Colon (tissue), 2 donors: ENCODE results near the gene SSC4D.

ENCODE experiments used
- FAIRE-seq: peaks from 2 replicates; lab custom pipeline; 2012; peaks lifted over from hg19 to GRCh38; lab: Jason Lieb, UNC
- donor health status: control.
- donor health status: control.

Gene SSC4D

GRCh38 chr7:76354516-76354915 is 55.0 kb downstream of the SSC4D start:
- no peak for FAIRE-seq

GRCh38 chr7:76353744-76354143 is 55.8 kb downstream of the SSC4D start:
- FAIRE-seq, result no peak

GRCh38 chr7:76352193-76352592 is 57.3 kb downstream of the SSC4D start:
- no peak for FAIRE-seq

- no peak for FAIRE-seq
Measured at GRCh38 chr7:76351372-76351771, 58.1 kb downstream of the SSC4D start.

GRCh38 chr7:76349313-76349885 is 60.1 kb downstream of the SSC4D start:
- no peak for FAIRE-seq

- no peak for FAIRE-seq
Measured at GRCh38 chr7:76347710-76348109, 61.8 kb downstream of the SSC4D start.

DNA sequence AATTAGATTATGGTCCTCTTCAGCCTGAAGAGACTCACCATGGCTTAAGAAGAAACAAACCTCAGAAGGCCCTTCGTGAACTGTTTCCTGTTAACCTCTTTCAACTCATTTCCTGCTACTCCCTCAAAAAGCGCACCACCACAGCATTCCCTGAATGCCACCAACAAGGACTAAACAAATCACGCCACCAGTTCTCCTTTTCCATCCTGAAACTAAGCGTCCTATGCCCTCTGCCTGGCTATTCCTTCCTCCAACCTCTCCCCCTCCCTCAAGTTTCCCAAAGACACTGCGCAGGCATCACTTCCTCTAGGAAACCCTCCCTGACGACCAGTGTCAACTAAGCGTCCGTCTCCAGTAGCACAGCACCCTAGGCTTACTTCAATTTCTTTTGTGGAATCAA is 62.7 kb downstream of the SSC4D start:
- FAIRE-seq, result no peak

DNA sequence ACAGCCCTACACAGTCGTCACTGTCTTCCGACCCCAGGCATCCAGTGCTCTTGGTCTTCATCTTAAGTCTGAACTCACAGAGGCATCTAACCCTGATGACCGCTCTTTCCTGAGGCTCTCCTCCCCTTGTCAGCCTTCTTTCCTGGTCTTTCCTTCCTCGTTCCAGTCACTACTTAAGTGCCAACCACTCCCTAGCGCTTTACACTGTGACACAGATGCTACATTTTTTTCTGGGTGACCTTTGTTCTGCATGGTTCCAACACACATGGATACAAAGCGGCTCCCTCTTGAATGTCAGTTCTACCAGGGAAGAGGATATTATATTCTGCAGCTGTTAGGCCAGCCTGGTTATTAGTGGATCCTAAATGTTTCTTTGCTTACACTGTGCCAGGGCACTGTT is 63.4 kb downstream of the SSC4D start:
- FAIRE-seq, result no peak

- FAIRE-seq, result no peak
Measured at GRCh38 chr7:76343931-76344321, 65.6 kb downstream of the SSC4D start.

GRCh38 chr7:76343294-76343930 is 66.1 kb downstream of the SSC4D start:
- FAIRE-seq, result no peak

- FAIRE-seq, result no peak
Measured at GRCh38 chr7:76342222-76342621, 67.3 kb downstream of the SSC4D start.

DNA sequence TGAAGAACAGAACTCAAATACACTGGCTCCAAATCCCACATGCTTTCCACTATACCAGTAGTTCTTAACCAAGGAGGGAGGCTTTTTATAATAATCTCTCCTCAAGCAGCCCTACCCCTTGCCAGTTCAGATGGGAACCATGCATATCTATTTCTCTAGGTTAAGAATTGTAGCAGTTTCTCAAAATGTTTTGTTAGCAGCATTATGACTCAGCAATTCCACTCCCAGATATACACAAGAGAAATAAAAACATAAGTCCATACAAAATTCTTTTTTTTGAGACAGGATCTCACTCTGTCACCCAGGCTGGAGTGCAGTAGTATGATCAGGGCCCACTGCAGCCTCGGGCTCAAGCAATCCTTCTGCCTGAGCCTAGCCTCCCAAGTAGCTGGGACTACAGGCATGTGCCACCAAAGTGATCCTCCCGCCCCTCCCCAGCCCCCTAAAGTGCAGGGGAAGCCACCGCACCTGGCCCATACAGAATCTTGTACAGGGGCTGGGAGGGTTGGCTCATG is 68.8 kb downstream of the SSC4D start:
- FAIRE-seq, result no peak
